ENCODE data around the gene HPCAL1.

HPCAL1 gene

DNA sequence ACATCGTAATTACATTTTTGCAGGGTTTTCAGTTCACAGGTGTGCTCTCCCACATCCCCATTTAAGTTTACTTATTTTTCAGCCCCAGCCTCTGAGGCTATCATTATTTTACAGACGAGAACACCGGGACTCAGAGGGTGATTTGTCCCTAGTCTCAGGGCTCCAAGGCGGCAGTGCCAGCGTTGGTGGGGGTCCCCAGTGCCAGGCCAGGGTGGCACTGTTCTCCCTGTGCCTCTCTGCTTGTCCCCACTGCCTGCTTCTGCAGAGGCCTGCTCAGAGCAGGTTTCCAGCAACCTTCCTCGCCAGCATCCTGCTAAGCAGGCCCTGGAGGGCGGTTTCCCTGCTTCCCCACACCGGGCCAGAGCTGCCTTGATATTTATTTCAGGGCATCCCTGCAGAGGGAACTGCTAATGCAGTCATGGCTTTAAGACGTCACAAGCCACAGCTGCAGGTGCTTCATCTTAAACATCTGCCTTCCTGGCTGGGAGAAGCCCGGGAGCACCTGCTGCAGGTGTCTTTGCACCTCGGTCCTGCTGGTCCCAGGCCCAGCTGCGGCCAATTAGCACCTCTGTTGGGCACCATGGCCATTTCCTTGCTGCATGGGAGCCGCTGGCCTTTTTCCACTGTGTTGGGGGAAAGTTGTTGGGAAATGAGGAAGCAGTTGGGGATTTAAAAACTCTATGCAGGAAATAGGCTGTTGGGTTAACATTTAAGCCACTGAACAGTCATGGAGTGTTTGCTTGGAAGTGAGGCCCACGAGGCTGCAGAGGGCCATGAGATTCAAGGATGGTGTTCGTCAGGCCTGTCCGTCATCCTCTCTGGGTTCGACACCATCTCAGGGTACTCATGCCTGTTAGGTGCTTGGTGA, 22.8 kb downstream of the HPCAL1 start:
- FAIRE-seq = no peak

- FAIRE-seq = no peak
Observed at GRCh38 chr2:10326151-10326616, 23.5 kb downstream of the HPCAL1 start.

- no peak for FAIRE-seq
Observed at GRCh38 chr2:10326707-10327594, 24.2 kb downstream of the HPCAL1 start.

DNA sequence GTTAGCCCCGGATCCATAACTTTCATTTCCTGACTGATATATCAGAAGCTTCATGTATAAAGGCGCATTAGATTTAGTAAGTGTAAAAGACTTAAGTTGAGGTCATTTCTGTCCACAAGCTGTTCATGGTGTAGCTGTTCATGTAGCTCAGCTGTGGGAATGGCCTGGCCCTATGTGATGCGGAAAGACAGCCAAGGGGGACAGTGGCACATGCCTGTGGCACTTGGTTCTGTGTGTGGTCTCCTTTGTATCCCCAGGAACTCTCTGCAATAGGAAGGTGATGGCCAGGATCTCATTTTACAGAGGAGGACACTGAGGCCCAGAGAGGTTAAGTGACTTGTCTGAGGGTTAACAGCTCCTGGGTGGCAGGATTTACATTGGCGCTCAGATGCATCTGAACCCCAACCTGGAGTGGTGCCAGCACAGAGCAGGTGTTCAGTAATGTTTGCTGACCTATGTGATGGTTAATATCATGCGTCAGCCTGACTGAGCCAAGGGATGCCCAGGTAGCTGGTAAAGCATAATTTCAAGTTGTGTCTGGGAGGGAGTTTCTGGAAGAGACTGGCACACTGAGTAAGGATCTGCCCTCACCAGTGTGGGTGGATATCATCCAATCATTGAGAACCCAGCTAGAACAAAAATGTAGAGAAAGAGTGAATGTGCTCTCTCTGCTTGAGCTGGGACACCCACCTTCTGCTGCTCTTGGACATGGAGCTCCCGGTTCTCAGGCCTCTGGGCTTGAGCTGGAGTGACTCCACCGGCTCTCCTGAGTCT, 25.4 kb downstream of the HPCAL1 start:
- no peak for FAIRE-seq

- FAIRE-seq = no peak
Observed at GRCh38 chr2:10328670-10329579, 26.2 kb downstream of the HPCAL1 start.

- no peak for FAIRE-seq
Observed at GRCh38 chr2:10329580-10329879, 26.8 kb downstream of the HPCAL1 start.

DNA sequence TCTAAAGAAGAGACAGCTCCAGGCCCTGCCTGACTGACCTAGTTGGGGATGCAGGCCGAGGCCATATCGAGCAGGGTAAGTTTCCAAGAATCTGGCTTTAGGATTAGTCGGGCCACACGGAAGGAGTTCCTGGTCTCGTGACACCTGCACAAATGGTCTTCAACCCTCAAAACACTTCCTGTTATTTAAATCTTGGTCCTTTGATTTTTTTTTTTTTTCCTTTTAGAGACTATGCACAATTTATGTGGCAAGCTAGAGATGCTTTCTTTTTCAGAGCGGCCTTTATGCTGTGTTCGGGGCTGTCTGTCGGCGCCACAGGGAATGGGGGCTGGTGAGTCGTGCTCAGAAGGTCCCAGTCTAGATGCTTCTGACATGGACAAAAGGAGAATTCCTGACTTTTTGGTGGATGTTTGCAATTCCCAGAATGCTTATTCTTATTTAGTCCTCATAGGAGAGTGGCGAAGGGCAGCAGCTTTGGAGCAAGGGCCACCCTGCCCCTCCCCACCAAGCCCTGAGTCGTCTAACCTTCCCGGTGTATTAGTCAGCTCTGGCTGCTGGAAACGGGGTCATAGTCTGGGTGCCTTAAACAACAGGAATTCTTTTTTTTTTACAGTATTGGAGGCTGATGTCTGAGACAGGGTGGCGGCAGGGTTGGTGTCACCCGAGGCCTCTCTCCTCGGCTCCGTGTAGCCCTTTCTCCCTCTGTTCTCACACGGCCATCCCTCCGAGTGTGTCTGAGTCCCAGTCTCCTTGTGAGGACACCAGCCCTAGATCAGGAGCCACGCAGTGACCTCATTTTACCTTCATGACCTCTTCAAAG, 27.4 kb downstream of the HPCAL1 start:
- no peak for FAIRE-seq

- no peak for FAIRE-seq
Observed at GRCh38 chr2:10330700-10331026, 28.0 kb downstream of the HPCAL1 start.

- no peak for FAIRE-seq
Observed at GRCh38 chr2:10331027-10331701, 28.5 kb downstream of the HPCAL1 start.

- no peak for FAIRE-seq
Observed at GRCh38 chr2:10331702-10332401, 29.1 kb downstream of the HPCAL1 start.

DNA sequence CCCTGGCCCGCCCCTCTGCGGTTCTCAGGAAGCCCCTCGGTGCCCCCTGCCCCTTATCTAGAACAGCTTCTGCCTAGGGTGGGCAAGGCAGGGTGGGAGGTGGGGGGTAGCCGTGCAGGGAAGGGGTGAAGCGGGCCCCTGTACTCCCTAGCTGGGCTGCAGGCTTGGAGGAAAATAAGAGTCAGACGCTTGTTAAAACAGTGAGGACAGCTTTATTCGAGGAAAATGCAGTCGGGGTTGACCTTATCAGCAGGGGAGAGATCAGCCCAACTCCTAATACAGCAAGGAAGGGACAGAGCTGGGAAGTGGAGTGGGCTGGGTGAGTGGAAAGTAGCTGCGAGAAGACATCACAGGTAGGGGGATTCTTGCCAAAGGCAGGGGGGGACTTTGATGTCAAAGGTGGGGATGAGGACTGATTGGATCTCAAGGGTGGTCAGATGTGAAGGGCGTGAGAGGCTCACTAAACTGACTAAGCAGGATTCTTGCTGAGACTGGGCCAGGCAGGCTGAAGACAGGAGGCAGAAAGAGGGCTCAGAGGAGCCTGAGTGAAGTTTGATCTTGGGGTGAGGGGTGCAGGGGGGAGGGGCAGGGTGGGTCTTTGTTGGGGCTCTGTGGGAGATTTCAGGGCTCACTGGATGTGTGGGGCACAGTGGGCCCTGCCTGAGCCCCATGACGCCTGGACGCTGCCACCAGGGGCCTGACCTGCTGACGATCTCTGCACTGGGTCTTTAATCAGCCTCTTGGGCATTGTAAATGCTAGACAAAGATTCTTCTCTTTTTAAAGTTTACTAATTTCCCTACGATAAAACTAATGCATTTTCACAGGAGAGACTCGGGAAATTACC, 29.9 kb downstream of the HPCAL1 start:
- FAIRE-seq = no peak

GRCh38 chr2:10333247-10333613, 30.5 kb downstream of the HPCAL1 start:
- no peak for FAIRE-seq

GRCh38 chr2:10333966-10334365, 31.3 kb downstream of the HPCAL1 start:
- no peak for FAIRE-seq

DNA sequence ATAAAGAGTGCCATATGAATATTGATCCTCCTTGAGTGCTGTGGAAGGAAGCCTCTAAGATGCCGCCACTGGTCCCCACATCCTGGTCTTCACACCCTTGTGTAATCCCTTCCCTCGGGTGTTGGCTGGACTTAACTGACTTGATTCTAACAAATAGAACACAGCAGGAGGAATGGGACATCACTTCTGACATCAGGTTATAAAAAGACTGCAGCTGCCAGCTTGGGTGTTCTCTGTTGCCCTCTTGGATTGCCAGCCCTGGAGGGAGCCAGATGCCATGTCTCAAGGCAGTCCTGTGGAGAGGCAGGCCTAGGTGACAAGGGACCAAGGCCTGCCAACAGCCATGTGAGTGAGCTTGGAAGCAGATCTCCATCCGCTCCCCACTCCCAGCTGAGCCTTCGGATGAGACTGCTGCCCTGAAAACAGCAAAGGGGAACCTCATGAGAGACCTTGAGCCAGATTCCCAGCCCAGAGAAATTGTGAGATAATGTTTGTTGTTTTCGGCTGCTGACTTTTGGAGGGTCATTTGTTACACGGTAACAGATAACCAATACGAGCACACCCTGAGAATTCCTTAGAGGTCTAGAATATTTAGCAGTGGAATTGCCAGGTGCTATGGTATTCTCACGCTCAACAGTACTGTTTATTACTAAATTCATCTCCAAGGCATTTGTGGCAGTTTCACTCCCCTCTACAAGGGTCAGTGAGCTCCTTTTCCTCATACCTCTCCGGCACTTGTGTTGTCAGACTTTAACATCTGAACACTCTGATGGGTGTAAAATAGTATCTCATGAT, 32.5 kb downstream of the HPCAL1 start:
- FAIRE-seq = no peak

- FAIRE-seq = no peak
Observed at GRCh38 chr2:10336283-10336682, 33.6 kb downstream of the HPCAL1 start.

DNA sequence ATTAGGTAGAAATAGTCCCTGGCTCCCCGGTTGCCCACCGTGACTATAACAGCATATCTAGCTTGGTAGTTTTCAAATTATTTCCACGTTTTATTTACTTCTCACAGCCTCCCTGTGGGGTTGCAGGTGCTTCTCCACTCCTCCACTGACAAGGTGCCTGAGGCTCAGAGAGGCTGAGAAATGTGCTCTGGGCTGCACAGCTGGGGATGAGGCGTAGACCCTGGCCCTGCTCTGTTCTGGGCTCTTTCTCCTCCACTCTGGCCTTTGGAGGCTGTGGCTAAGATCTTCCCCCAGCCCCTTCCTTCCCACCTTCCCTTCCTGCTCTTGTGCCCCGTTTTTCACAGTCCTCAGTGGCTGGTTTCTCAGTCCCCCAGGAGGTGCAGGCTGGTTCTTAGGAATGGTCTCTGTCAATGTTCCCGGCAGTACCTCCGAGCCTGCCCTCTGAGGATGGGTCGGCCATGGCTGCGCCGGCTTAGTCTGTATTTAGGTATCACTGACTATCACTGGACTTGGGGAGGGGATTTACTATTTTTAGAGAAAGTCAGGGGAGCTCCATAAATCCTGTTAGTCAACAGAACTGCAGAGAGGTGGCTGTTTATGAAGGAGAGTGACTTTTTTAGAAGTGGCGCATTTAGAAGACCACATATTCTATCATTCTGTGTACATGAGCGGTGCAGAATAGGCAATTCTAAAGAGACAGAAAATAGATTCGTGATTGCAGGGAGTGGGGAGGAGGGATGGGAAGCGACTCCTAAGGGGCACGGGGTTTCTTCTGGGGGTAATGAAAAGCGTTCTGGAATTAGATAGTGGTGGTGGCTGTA, 35.0 kb downstream of the HPCAL1 start:
- no peak for FAIRE-seq

All from TTC549 (cell line).